PC-3 (cell line): Measurements from ENCODE around the gene CYGB.

Experiments used
- EZH2 ChIP-seq: fragments of 300-600 bp; sonication (generic); IDR thresholded peaks from one replicate; pipeline ENCODE4 v1.6.1; 2017; ENCODE audit warnings: antibody characterized with exemption, mild to moderate bottlenecking, low read length; ENCODE audit not compliant: unreplicated experiment
- TF ChIP-seq, protein P1 (sequence below): fragments of 300-600 bp; sonication (generic); conservative IDR thresholded peaks from 2 replicates; pipeline ENCODE4 v1.5.1; 2017; ENCODE audit warnings: antibody characterized with exemption, low read depth, mild to moderate bottlenecking, low read length

DNA sequence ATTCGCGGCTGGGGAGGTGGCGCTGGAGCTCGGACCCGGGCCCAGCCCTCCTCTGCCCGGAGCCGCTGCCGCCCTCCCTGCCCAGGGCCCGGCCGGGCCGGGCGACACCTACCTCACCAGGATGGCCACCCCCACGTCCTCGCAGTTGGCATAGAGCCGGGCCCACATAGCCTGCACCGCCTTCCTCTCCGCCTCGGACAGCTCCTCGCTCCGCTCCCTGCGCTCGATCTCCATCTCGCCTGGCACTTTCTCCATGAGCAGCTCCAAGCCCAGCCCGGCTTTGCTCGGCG, 276 bp downstream of the CYGB start:
- TF ChIP-seq, protein P1, sequence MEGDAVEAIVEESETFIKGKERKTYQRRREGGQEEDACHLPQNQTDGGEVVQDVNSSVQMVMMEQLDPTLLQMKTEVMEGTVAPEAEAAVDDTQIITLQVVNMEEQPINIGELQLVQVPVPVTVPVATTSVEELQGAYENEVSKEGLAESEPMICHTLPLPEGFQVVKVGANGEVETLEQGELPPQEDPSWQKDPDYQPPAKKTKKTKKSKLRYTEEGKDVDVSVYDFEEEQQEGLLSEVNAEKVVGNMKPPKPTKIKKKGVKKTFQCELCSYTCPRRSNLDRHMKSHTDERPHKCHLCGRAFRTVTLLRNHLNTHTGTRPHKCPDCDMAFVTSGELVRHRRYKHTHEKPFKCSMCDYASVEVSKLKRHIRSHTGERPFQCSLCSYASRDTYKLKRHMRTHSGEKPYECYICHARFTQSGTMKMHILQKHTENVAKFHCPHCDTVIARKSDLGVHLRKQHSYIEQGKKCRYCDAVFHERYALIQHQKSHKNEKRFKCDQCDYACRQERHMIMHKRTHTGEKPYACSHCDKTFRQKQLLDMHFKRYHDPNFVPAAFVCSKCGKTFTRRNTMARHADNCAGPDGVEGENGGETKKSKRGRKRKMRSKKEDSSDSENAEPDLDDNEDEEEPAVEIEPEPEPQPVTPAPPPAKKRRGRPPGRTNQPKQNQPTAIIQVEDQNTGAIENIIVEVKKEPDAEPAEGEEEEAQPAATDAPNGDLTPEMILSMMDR = no peak
- no peak for TF ChIP-seq EZH2
